GM19324 (cell line): ENCODE results near the gene POU4F3.

ENCODE experiments used
- ATAC-seq: cut with Tn5 transposase; IDR thresholded peaks from one replicate; pipeline ENCODE4 v1.9.1; 2021; ENCODE audit warnings: mild to moderate bottlenecking, moderate library complexity; ENCODE audit not compliant: unreplicated experiment, low FRiP score

Gene POU4F3

DNA sequence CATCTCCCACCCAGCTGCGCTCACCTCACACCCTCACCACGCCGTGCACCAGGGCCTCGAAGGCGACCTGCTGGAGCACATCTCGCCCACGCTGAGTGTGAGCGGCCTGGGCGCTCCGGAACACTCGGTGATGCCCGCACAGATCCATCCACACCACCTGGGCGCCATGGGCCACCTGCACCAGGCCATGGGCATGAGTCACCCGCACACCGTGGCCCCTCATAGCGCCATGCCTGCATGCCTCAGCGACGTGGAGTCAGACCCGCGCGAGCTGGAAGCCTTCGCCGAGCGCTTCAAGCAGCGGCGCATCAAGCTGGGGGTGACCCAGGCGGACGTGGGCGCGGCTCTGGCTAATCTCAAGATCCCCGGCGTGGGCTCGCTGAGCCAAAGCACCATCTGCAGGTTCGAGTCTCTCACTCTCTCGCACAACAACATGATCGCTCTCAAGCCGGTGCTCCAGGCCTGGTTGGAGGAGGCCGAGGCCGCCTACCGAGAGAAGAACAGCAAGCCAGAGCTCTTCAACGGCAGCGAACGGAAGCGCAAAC lies 1.1 kb downstream of the POU4F3 start:
- no peak for ATAC-seq

DNA sequence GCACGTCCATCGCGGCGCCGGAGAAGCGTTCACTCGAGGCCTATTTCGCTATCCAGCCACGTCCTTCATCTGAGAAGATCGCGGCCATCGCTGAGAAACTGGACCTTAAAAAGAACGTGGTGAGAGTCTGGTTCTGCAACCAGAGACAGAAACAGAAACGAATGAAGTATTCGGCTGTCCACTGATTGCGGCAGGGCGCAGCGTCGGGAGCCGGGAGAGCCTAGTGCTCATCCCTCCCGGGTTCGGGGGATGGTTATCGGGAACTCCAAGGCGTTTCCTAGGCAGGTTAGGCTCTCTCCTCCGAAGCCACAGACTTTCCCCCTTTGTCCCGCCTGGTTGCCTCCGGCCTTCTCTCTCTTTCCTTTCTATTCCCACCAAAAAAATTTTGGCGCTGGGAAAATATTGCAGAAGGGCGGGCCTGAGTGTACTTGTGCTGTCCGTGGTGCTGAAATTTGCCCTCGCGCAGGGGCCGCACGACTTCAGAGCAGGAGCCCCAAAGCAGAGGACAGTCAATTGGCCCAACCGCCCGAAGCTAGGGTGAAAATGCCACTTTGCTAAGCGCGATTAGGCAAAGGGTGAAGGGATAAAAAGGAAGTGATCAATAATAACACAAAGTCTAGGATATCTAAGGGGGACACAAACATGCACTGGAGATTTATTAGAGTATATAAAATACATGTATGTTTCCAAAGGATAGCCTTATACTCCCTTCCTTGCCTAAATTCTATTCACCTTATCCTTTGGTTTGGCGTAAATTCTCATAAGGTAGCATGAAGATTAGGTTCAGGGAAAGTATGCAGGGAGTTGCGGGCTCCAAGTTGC lies 1.8 kb downstream of the POU4F3 start:
- no peak for ATAC-seq

DNA sequence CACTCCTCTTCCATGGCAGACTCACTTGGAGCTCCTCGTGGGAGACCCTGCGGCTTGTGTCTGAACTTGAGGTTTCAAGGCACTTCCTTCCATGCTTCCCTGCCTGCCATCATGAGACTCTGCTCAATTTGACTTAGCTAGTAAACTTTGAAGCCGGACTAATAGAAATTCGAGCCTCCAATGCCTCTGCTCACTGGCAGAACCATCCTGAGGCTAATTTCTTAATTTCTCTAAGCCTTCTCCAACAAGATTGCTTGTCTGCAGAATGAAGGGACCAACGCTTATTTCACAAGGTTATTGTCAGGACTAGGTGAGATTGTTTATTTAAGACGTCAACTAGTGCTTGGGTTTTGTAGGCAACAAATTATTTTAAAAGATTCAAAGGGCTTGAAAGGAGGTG lies 3.2 kb downstream of the POU4F3 start:
- no peak for ATAC-seq

DNA sequence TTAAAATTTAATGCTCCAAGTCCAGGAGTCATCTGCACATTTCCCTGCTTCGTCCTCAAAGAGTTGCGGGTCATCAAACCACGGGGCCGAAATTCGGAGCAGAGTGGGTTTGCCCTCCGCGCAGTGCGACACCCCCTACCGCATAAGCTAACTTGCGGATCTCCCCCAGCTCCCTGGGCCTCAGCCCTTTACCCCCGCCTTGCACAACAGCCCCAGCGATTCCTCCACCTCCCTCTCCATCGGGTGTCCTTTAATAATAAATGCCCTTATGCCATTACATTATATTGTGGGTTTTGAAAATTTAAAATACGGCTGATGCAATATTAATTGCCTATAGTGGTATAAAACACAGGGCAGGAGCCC lies 3.9 kb downstream of the POU4F3 start:
- ATAC-seq, result no peak

DNA sequence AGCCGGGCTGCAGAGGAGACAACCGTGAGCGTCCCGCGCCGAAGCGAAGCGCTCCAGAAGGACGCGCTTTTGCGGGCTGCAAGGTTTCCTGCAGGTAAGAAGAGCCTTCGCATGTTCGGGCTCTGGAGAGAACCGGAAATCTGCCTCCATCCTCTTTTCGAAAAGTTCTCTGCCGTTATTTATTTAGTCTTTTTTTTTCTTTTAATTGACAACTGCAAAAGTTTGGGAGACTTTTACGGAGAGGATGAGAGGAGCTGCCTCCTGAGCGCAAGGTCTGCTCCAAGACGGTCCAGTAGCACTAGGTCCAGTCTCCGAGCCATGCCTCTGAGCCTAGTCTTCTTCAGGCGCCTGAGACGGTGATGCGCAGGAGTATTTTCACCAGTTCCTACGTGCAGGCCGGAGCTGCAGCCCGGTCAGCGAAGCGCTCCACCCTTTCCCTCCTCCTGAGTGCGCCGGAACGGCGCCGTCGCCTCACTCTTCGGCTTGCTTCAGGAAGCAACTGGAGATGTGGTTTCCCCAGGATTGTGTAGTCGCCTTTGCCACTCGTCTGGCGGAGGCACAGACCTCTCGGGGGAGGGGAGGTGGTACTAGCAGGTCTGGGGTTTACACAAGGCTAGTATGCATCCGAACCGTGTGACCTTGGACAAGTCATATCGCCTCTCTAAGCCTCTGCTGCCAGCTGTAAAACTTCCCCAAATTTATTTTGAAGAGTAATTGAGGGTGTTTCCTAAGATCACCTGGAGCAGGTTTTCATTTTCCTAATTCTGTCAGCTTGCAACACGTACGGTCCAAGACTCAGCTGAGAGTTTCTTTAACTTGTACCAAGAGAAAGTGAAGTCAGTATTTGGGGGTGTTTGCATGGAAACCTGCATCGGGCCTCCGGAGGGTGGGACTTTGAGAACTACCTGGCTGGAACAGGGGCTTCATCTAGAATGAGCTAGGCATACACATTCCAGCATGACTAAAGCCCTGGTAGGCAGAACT lies 4.5 kb downstream of the POU4F3 start:
- no peak for ATAC-seq

DNA sequence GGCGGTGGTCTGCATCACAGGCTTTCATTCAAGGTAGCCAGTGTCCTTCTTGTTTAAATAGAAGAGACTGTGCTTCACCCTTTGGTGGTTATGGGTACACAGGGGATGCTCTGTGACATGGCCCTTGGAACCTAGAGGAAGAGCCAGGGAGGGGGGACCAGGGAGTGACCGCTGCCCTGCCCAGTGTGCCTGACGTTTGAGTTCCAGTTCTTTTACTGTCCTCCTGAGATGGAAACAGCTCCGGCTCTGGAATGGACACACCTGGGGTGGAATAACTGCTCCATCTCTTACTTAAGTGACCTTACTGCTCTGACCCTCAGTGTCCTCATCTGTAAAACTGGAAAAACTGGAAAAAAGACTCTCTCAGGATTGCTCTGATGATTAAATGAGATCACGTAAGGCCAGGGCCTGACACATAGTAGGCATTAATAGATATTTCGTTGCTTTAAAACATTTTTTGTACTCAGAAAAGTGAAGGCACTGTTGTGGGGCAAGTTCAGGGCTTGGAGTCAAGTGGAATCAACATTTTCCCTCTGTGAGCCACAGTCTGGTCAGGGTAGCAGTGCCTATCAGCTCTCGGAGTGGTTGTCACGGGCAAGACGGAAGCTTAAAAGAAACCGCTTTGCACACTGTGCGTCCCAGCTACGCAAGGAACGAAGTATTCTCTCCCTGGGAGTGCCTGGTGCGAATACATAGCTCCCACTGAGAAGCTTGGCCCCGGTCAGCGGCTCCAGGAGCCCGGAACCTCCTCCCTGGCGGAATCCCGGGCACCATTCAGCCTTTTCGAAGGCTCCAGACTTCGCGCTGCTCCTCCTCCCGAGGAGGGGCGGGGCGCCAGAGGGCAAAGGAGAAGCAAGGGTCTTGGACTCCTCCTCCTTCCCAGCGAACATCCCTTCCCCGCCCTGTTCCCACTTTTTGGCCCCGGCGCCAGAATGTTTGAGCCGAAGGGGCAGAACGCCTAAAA lies 5.8 kb downstream of the POU4F3 start:
- ATAC-seq, result peak; percentile 47

DNA sequence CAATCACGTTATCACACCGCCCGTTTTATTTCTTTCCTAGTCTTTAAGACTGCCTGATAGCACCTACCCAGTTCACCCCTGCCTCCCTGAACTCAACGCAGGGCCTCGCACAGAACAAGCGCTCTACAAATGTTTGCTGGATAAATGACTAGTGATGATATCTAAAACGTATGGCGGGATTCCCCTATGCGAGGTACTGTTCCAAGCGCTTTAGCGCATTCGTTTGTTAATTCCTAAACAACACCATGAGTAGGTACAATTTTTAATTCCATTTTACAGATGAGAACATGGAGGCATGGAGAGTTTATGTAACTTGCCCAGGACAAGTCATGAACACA lies 6.6 kb downstream of the POU4F3 start:
- ATAC-seq, result no peak

DNA sequence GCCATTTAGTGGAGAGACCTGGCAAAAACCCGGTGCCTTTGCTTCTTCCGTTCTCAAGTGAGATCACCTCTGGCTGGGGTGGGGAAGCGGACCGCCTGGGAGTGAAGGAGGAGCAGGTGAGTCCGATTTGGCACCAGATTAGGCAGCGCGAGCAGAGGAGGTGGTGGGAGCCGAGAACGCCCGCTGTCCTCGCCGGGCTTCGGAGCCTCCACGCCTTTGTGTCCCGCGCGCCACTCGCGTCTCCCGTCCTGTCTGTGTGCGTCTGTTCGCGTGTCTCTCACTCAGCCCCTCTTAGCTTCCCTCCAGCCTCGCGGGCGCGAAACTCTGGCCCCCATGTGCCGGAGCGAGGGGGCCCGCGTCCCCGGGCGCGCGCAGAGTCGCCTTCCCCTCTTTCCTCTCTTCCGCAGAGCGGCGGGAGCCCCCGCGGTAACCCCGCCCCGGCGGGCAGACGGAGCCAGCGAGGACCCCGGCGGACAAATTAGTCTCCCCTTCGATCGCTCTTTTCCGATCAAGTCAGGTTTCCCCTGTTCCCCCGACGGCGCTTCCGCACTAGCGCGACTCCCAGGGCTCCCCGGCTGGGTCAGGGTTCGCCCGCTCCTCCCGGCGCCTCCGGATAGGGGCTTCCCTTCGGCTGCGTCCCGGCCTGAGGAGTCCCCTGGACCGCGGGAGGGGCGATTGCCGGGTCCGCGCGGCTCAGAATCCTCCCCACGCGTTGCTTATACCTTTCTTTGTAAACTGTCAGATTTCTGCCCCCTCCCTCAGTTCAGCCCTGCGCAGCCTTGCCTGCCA lies 7.1 kb downstream of the POU4F3 start:
- ATAC-seq, result no peak

DNA sequence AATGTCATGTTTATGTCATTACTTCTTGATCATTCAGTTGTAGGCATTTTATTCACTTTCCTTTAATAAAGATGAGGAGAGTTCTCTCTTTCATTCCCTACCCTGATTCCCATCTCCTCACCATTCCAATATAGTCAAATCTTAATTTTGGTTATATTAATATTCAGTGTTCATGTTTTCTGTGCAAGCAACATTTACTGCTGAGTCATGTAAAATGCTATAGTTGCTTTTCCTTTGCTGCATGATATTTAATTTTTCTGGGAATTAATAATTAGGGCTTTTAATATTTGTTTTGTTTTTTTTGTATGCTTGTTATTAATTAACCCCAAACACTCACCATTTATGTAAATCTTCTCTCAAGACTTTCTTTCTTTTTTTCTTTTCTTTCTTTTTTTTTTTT lies 18.5 kb downstream of the POU4F3 start:
- ATAC-seq, result no peak

DNA sequence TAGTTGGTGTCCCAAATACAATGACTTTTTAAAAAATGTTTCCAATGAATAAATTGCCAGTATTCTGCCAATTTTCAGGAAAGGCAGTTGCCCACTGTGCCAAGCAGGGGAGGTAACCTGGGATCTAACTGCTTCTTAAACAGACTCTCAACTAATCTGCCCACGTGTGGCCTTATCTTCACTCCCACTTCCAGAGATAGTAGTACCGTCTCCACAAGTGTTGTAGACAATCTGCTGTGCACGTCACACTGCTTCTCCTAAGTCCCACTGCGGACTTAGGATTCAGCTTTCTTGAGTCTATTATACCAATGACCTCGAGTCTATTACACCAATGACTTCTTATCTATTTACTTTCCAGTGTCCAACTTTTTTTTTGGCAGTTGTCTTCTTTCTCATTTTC lies 21.2 kb downstream of the POU4F3 start:
- no peak for ATAC-seq

DNA sequence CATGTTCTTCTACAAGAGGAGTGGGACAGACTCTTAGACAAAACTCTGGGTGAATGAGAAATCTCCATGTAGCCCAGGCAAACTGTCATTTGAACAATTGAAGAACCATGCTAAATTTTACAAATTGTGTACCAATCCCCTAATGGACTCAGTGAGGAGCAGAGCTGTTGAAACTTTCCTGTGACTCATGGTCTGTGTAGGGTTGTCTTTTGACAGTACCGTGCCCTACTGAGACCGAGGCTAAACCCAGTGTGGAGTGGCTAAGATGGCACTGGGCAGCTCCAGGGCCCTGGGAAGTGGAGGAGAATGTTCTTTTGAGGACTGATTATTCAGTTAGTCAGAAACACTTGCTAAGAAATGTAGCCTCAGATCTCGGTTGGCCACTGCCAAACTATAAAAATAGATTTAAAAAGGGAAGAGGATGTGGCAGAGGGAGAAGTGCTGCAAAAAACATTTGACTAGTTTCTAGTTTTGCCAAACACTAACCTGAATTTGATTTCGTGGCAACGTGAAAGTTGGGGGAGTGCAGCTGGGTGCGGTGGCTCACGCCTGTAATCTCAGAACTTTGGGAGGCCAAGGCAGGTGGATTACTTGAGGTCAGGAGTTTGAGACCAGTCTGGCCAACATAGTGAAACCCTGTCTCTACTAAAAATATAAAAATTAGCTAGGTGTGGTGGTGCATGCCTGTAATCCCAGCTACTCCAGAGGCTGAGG lies 24.7 kb downstream of the POU4F3 start:
- no peak for ATAC-seq

DNA sequence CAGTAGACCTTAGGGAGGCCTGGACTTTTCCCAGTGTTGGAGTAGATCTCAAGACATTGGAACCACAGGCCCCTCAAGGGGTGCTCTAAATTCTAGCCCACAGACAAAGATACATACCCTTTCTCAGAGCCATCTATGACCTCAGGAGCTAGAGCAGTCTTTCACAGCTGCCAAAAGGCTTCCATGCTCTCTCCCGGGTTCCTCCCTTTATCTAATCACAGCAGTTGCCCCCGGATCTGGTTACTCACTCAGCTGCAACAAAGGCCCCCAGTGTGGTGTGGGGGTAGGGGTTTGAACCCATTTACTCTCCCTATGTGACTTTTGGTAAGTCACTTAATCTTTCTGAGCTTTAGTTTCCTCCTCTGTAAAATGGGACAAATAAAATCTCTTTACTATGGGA lies 27.0 kb downstream of the POU4F3 start:
- no peak for ATAC-seq

DNA sequence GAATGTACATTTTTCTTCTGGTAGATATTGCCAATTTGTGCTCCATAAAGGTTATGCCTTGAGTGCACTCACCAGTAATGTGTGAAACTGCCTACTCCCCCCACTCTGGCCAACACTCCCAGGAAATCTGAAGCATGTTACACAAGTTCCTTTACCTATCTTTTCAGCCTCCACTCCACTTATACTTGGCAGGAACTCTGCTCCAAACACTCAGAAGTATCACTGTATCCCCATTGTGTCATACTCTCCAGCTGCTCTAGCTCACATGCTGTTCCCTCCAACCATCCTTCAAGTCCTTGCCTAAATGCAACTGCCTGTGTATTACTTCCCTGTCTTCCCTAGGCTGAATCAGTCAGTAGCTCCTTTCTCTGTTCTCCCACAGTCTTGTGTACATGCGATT lies 28.3 kb downstream of the POU4F3 start:
- no peak for ATAC-seq

DNA sequence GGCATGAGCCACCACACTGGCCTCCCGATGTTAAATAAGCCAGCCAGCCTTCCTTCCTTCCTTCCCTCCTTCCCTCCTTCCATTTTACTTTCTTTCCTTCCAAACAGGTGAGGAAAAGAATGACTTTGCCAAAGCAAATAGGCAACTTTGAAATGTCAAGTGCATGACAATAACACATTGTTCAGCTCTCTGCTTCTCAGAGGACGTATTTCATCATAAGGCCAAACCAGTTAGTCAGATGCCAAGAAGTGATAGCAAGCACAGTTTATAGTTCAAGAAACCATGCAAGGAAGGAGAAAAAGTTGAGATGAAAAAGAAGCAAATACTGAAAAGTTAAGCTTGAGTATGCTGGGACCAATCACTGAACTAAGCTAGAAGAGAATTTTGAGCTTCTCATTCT lies 29.5 kb downstream of the POU4F3 start:
- no peak for ATAC-seq

DNA sequence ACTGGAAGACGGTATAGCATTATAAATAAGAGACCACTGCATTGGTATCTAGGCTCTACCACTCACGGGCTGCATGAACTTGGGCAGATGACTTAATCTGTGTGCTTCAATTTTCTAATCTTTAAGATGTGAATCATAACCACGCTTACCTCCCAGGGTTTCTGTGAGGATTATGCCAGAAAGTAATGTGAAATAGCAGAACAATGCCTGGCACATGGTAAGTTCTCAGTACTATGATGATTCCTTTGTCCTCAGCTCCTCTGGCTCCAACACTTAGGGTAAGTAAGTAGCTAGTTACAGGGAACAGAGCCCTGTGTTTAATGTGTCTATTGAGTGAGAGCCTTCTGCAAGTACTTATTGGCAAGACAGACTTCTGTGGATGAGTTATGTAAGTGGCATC lies 31.1 kb downstream of the POU4F3 start:
- ATAC-seq, result no peak

DNA sequence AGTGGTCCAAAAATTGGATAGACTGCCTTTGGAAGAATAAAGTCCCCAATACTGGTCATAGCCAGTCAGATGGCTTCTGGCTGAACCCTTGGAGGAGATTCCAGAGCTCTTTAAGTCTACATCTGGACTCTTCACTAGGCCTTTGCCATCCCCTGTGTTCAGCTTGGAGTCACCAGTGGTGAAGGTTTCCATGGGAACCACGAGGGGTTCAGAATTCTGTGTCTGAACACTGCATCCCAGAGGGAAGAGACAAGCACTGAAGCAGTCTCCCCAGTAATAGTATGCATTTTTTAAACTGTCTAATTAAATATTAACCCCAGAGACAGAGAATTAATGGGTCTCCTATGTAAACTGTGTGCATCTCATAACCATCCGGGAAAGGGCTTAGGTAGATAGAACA lies 38.2 kb downstream of the POU4F3 start:
- ATAC-seq, result no peak

DNA sequence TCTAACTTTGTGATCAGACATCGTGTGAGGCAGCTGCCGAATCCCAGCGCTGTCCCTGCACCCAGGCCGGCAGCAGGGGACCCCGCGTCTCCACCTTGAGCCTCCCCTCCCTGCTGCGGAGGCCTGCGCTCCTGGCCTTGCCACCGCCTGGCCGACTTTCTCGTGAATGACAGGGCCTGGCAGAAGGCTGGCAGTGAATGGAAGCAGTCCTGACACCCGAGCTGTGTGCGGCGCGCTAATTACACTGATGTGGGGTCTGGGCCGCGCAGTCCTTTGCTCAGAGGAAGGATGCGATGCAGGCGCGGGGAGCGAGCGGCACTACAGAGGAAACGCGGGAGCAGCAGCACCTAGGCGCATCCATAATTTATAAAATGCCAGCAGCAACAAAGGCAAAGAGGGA lies 40.3 kb downstream of the POU4F3 start:
- no peak for ATAC-seq

DNA sequence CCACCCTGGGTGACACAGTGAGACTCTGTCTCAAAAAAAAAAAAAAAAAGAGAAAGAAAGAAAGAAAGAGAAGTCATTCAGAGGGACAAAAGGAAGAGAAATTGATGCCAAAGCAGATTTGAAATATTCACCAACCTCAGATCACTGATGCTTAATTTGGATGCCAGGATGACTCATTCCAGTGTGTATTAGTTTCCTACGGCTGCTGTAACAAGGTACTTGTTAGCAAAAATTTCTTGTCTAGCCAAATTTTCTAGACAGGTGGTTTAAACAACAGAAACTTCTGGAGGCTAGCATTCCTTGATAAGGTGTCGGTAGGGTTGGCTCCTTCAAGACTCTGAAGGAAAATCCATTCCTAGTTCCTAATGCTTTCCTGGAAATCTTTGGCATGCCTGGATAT lies 42.1 kb downstream of the POU4F3 start:
- no peak for ATAC-seq

DNA sequence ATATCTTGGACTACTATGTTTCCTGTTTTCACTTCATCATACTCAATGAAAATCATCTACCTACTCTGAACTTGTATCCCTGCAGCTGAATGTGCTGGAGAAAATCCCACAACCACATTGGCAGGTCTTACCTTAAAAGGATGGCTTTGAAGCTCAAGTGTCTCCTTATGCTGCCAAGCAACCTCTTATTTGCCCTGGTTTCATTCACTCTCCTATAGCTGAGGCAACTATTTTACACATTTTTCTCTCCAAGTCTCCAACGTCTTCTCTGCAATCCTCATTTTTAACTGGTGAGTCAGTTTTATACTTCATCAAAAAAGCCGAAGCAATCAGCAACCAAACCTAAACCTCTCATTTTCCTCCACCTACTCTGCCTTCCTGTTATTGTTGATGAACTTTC lies 49.7 kb downstream of the POU4F3 start:
- no peak for ATAC-seq
